NCI-H2227 treated with DMSO at 0.1 percent for 48 hours (cell line): Measurements from ENCODE around the gene SLC16A7.
"Not testable (repeated sequence)": the region's sequence is repeated elsewhere in the genome, so short reads cannot be mapped to it uniquely, and the experiment has no call there.

ENCODE experiments used
- DNase-seq: peaks from one replicate; lab custom pipeline; 2025; lab: John Stamatoyannopoulos, UW

Gene SLC16A7

GRCh38 chr12:59595883-59596540 lies at the start of gene SLC16A7:
SLC16A7 (plus strand) TSS chr12:59596029; CDS start chr12:59704802, 108,773 bp downstream.
- DNase-seq, result peak; percentile 7

GRCh38 chr12:59548930-59549329 lies 46.9 kb upstream of the SLC16A7 start:
- no peak for DNase-seq

GRCh38 chr12:59559696-59560095 lies 36.1 kb upstream of the SLC16A7 start:
- DNase-seq, result no peak

- no peak for DNase-seq
Measured at GRCh38 chr12:59570145-59570544, 25.7 kb upstream of the SLC16A7 start.

GRCh38 chr12:59574406-59574805 lies 21.4 kb upstream of the SLC16A7 start:
- DNase-seq, result no peak

GRCh38 chr12:59575826-59576225 lies 20.0 kb upstream of the SLC16A7 start:
- DNase-seq, result no peak

- no peak for DNase-seq
Measured at GRCh38 chr12:59578254-59578653, 17.6 kb upstream of the SLC16A7 start.

- no peak for DNase-seq
Measured at GRCh38 chr12:59579631-59580030, 16.2 kb upstream of the SLC16A7 start.

GRCh38 chr12:59580050-59580449 lies 15.8 kb upstream of the SLC16A7 start:
- DNase-seq, result no peak

GRCh38 chr12:59583003-59583712 lies 12.7 kb upstream of the SLC16A7 start:
- DNase-seq, result no peak

- no peak for DNase-seq
Measured at GRCh38 chr12:59587710-59588109, 8.1 kb upstream of the SLC16A7 start.

- no peak for DNase-seq
Measured at GRCh38 chr12:59593761-59594160, 2.1 kb upstream of the SLC16A7 start.

- DNase-seq, result no peak
Measured at GRCh38 chr12:59594943-59595500, 807 bp upstream of the SLC16A7 start.

GRCh38 chr12:59595565-59595882 lies 305 bp upstream of the SLC16A7 start:
- DNase-seq, result no peak

- no peak for DNase-seq
Measured at GRCh38 chr12:59597385-59597781, 1.6 kb downstream of the SLC16A7 start.

GRCh38 chr12:59600171-59600570 lies 4.3 kb downstream of the SLC16A7 start:
- no peak for DNase-seq

- DNase-seq, result no peak
Measured at GRCh38 chr12:59603754-59604153, 7.9 kb downstream of the SLC16A7 start.

GRCh38 chr12:59612823-59613434 lies 17.1 kb downstream of the SLC16A7 start:
- DNase-seq, result not testable (repeated sequence)

GRCh38 chr12:59615392-59616165 lies 19.8 kb downstream of the SLC16A7 start:
- DNase-seq, result no peak

GRCh38 chr12:59619461-59620240 lies 23.8 kb downstream of the SLC16A7 start:
- DNase-seq, result no peak

- no peak for DNase-seq
Measured at GRCh38 chr12:59620326-59620725, 24.5 kb downstream of the SLC16A7 start.
